C4-2B (cell line): ENCODE data around the gene COMMD2.

Experiments used
- H3K27ac ChIP-seq: fragments of 450-650 bp; 2 replicates; pipeline ENCODE4 v1.5.1; 2017
- ZFX ChIP-seq: fragments of 450-650 bp; IDR thresholded peaks from 2 replicates; pipeline ENCODE4 v1.6.1; 2017
- TF ChIP-seq, protein P1 (sequence below): fragments of 450-650 bp; conservative IDR thresholded peaks from 2 replicates; pipeline ENCODE4 v1.5.1; 2017; ENCODE audit warnings: mild to moderate bottlenecking

COMMD2 gene

DNA sequence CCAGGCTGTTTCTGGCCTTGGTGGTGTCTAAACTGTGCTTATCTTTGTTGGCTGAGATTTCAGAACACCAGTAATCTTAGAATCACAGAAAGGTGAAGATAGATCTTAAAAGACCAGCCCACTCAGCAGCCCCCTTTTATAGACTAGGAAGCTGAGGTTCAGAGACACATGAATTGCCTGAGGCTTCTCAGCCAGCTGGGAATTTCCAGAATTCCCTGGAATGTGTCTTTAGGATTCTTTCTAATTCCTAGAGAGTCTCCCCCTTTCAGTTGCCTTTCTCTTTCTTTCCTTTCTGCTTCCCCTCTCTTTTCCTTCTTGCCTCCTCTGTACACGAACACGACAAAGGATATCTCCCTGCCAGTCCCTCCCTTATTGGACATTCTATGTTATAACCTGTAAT lies 20.6 kb upstream of the COMMD2 start:
- H3K27ac ChIP-seq: no peak overlapping the region
- TF ChIP-seq, protein P1, sequence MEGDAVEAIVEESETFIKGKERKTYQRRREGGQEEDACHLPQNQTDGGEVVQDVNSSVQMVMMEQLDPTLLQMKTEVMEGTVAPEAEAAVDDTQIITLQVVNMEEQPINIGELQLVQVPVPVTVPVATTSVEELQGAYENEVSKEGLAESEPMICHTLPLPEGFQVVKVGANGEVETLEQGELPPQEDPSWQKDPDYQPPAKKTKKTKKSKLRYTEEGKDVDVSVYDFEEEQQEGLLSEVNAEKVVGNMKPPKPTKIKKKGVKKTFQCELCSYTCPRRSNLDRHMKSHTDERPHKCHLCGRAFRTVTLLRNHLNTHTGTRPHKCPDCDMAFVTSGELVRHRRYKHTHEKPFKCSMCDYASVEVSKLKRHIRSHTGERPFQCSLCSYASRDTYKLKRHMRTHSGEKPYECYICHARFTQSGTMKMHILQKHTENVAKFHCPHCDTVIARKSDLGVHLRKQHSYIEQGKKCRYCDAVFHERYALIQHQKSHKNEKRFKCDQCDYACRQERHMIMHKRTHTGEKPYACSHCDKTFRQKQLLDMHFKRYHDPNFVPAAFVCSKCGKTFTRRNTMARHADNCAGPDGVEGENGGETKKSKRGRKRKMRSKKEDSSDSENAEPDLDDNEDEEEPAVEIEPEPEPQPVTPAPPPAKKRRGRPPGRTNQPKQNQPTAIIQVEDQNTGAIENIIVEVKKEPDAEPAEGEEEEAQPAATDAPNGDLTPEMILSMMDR: no peak
- no peak for TF ChIP-seq ZFX

DNA sequence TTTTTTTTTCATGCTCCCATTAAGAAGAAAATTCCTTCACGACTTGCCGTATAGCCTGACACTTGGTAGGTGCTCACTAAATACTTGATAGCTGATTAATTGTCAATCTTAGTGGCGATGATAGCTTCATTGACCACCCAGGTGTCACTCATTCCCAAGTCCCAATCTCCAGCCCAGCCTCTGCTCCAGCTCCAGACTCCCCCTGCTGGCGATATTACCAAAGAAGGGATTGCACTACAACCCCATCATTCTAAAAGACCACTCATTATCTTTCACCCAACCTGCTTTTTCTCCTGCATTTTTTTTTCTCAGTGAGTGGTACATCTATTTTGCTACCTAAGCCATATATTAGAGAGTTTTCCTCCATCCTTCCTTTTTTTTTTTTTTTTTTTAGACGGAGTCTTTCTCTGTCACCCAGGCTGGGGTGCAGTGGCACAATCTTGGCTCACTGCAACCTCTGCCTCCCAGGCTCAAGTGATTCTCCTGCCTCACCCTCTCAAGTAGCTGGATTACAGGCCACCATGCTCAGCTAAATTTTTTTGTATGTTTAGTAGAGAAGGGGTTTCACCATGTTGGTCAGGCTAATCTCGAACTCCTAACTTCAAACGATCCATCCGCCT lies 19.5 kb upstream of the COMMD2 start:
- TF ChIP-seq ZFX: no peak
- TF ChIP-seq, protein P1: peak; percentile 97

DNA sequence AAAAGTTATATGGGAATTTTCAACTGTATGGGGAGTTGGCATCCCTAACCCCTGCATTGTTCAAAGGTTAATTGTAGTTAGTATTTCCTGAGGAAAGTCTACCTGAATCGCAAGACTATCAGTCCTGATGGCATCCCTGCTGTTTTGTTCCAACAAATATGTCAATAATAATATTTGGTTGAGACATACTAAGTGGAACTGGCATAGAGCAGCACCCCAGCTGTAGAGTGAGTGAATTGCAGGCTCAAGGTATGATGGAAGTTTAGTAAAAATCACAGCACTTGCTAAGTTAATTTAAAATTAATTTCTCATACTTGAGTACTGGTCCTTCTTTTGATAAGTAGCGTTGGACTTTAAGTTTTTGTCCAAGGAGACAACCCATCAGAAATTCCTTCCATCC lies 18.0 kb upstream of the COMMD2 start:
- TF ChIP-seq, protein P1: no peak; the same call in 1 of the 2 replicates
- no peak for TF ChIP-seq ZFX
- H3K27ac ChIP-seq: no peak overlapping the region

More for the DNA sequence above, 19.5 kb upstream of the COMMD2 start:
- H3K27ac ChIP-seq: no peak overlapping the region

DNA sequence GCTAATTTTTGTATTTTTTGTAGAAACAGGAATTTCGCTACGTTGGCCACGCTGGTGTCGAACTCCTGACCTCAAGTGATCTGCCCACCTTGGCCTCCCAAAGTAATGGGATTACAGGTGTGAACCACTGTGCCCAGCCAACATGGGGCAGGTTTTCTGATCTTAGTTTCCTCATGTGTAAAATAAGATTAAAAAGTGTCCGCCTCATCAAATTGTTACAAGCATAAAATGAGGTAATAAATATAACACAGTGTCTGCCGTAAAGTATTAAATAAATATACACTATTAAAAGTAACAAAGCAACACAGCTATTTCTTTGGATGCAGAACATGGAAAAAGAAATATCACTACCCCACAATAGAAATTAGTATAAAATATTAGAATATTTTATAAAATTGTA lies 16.4 kb upstream of the COMMD2 start:
- TF ChIP-seq ZFX: no peak
- TF ChIP-seq, protein P1: no peak
- no peak overlapping the region for H3K27ac ChIP-seq

DNA sequence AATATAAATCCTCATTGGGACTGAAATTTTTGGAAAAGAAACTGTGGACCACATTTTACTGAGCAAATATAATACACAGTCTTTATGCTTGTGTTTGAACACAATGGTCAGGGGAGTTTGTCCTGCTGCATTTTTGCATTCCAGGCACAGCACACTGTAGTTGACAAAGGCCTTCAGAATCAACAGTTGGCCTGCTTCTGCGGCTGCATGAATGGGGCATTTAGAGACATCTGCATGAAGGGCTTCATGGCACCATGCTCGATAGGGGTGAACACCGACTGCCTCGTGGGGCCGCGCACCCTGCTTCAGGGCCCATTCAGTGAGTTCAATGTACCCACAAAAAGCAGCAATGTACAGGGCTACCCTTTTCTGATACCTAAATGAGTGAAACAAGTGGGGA lies 15.4 kb upstream of the COMMD2 start:
- H3K27ac ChIP-seq: no peak overlapping the region
- TF ChIP-seq ZFX: no peak
- TF ChIP-seq, protein P1: no peak

DNA sequence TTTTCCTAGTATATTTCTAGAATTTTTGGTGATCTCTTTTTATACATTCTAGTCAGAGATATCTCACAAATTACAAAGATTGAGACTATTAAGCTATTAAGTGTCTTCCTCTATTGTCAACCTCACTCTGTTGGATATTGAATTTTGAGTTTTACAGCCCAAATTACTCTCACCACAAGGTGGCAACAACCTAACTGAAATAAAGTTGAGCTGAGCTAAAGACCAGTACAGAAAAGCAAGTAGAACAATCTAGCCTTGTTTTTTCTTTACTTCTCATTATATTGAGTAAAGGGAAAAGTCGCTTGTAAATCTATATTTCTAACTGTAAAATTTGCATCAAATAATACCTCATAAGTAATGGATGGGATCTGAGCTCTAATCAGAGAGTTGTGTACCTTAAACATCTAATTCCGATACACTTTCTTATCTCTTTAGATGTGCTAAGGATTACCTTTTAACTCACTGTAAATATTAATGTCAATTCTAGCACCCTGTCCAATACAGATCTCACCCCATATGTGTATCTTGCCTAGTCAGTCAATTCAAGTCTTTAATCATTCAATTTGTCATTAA lies 13.6 kb upstream of the COMMD2 start:
- no peak overlapping the region for H3K27ac ChIP-seq
- no peak for TF ChIP-seq ZFX
- TF ChIP-seq, protein P1: peak; percentile 72

DNA sequence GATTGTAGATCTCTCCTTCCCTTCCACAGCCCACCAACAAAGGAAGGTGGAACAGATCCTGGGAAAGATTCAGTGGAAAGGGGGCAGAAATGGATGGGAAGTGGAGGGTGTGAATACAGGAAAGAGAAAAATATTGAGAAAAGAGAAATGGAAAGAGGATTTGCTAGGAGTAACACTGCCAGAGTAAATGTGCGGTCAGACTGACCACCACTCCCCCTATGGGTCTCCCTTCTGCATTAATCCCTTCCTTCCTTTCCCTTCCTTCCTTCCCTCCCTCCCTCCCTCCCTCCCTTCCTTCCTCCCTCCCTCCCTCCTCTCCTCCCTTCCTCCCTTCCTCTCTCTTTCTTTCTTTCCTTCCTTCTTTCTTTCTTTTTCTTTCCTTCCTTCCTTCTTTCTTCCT lies 12.0 kb upstream of the COMMD2 start:
- H3K27ac ChIP-seq: no peak overlapping the region
- TF ChIP-seq, protein P1: no peak
- no peak for TF ChIP-seq ZFX
